CD4-positive, alpha-beta T cell treated with Interferon gamma for 1 hour (primary cell): ENCODE data around the gene WNK2.
"Not testable (repeated sequence)": the region's sequence is repeated elsewhere in the genome, so short reads cannot be mapped to it uniquely, and the experiment has no call there.

Experiments
- DNase-seq: peaks from one replicate; pipeline ENCODE4 v3.0.0-alpha.2; 2020

WNK2 gene

GRCh38 chr9:93183663-93184431 is at the start of gene WNK2:
WNK2 (plus strand) TSS chr9:93184139; CDS start chr9:93184930, 791 bp downstream.
- DNase-seq = peak; percentile 30

GRCh38 chr9:93134740-93135444 is 49.0 kb upstream of the WNK2 start:
- DNase-seq = no peak

DNA sequence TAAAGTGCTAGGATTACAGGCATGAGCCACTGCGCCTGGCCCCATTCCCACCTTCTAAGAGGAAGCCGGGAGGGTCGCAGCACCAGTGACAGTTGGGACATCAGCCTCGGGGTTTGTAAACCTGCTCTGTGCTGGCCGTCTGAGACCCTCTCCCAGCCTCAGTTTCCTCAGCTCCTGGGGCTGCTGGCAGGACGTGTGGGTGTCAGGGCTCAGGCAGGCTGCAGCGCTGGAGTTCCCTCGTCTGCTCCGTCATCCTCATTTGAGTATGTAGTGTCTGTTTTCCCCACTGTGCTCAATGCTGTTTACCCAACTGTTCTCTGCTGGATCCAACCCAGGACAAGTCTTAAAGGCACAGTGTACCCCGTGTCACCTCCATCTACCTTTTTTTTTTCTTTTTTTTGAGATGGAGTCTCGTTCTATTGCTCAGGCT is 47.9 kb upstream of the WNK2 start:
- DNase-seq = no peak

DNA sequence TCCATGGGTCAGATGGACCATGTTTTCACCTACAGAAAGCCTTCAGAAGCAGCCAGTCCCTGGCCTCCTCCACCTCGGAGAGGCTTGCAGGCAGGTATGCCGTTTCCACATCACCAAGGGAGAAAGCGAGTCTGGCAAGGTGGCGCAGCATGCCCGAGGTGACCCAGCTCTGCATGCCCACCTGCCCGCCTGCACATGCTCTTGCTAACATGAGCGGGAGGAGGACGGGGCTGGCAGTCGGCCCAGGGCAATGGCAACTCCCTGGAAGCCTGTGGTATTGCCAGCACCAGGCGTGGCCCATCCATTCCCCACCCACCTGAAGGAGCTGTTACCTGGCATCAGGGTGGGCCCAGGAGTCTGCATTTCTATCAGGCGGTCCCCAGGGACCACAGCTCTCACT is 46.6 kb upstream of the WNK2 start:
- DNase-seq = no peak

DNA sequence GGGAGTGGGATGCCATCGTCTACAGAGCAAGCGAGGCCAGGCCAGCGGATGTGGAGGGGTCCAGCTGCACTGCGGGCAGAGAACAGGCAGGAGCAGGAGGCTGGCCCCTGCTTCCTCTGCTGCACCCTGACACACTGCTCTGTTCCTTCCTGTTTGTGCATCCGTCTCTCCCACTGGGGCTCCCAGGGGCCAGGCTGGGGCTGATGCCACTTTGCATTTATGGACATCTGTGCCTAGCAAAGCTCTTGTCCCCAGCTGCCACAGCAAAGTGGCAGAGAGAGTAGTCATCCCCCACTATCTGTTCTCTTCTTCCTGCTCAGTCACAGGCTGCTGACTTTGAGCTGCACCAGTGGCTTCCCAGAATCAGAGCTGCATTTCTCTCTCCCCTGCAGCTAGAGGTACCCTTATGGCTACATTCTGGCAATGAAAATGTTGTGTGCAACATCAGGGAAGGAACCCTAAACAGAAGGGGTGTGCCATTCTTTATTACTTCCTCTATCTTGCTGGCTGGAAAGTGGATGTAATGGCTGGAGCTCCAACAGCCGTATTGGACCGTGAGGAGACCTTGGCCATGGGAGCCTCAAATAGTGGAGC is 45.7 kb upstream of the WNK2 start:
- no peak for DNase-seq

DNA sequence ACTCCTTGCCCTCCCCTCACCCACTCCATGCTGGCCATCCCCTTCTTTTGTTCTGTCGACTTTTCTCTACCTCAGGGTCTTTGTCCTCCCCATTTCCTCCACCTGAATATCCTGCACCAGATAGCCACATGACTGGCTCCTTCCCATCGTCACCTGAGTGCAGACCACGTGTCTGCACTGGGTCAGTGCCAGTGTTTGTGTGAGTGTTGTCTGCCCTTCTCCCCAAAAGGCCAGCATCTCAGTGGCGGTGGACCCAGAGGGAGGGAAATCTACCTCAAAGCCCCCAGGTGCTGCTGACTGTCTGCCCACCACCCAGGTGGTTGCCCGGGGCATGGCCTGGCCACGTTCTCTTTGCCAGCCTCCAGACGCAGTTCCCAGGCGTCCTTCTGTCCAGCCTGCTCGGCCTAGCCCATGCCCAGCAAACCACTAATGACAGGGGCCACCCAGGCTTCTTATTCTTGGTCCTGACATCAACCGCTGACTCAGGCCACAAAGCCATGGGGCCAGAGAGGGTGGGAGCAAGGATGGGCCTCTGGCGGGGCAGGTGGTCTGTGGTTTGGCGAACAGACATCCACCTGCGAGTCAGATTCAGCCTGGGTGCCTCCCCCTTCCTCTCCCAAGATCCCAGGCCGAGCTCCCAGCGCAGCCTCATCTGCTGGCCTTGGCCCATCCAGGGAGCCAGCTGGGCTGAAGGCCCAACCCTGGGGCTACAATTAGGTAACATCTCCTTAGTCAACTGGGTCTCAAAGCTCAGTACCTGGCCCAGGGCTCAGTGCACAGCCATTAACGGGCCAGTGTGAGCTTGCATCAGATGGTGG is 44.4 kb upstream of the WNK2 start:
- no peak for DNase-seq

DNA sequence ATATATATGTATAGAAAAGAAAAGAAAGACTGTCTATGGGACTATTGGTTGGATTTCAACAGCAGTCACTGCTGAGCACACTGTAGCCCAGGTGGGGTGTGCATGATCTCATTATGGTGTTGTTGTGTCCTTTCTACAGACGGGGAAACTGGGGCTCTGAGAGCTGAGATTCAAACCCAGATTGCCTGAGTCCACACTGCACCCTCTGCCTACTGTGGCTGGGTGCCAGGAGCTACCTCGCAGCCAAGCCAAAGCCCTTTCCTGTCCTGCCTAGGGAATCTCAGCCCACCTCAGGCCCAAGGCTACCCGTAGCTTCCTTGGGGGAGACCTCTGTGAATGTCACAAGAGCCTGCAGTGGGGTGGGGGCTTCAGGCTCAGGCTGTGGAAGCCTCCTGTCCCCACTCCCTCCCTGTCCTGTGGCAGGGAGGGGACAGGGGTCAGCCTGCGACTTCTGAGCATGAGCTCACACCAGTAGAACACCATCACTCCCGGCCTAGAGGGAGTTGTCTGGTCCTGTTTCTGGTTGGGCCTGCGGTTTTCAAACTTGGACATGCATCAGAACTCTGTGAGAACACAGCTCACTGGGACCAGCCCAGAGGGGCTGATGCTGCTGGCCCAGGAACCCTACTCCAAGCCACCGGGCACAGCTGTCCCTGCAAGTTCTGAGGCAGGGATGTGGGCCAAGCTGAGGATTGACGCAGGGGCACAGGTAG is 42.0 kb upstream of the WNK2 start:
- DNase-seq = no peak

DNA sequence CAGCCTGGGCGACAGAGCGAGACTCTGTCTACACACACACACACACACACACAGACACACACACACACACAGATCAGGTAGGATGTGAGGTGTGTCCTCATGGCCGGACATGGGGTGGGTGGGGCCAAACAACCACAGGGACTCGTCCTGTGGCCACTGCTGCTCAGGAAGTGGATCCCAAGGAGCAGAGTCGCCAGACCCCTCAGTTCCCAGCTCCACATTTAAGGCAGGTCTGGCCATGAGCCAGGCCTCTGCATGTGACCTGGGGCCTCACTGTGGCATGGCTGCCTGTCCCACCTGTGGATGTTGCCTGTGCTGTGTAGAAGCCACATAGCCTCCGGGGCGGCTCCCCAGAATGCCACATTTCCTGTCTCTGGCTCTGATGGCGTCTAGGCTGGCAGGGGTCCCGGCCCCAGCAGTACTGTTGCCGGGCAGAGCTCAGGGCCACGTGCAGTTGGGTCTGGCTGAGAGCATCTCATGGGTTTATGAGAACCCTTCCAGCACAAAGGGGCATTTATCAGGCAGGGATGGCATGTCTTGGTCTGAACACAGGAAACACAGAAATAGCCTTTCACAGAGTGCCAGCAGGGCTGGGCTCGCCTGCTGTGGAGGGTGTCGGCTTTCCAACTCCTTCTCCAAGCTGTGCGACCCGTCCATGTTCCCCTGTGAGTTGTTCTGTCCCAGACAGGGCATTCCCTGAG is 40.0 kb upstream of the WNK2 start:
- peak; percentile 61 for DNase-seq

DNA sequence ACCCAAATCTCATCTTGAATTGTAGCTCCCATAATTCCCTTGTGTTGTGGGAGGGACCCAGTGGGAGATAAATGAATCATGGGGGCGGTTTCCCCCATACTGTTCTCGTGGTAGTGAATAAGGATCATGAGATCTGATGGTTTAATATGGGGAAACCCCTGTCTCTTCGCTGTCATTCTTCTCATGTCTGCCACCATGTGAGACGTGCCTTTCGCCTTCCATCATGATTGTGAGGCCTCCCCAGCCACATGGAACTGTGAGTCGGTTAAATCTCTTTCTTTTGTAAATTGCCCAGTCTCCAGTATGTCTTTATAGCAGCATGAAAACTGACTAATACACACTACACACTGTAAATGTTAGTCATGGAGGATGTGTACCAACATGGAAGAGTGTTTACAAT is 37.2 kb upstream of the WNK2 start:
- not testable (repeated sequence) for DNase-seq

- no peak for DNase-seq
Observed at GRCh38 chr9:93147632-93148031, 36.3 kb upstream of the WNK2 start.

DNA sequence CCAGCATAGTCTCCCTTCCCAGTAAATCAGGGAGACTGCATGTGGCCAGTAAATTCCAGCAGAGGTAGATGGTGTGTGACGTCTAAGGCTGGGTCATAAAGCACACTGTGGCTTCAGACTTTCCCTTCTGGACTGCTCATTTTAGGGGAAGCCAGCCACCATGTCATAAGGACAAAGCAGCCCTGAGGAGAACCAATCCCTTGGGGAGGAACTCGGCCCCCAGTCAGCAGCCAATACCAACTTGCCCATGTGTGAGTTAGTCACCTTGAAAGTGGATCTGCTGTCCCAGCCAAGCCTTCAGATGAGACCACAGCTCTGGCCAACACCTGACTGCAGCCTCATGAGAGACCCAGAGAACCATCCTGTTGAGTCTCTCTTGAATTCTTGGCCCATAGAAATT is 35.2 kb upstream of the WNK2 start:
- DNase-seq = peak; percentile 15

DNA sequence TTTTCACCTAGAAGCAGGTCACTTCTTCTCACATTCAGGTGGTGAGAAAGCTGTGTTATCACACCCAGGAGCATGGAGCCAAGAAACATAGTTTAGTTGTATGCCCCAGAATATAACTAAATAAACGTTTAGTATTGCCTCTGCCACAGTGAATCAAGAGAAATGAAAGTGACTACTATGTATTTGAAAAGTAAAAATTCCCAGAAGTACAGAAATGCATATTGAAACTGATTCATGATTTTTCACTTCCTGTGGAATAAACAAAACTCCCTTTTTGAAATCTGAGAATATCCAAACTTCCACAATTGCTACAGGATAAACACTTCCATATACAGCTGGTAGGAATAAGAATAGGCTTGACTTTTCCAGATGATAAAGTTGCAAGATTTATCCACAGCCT is 34.6 kb upstream of the WNK2 start:
- DNase-seq = no peak

- no peak for DNase-seq
Observed at GRCh38 chr9:93151097-93151784, 32.7 kb upstream of the WNK2 start.

DNA sequence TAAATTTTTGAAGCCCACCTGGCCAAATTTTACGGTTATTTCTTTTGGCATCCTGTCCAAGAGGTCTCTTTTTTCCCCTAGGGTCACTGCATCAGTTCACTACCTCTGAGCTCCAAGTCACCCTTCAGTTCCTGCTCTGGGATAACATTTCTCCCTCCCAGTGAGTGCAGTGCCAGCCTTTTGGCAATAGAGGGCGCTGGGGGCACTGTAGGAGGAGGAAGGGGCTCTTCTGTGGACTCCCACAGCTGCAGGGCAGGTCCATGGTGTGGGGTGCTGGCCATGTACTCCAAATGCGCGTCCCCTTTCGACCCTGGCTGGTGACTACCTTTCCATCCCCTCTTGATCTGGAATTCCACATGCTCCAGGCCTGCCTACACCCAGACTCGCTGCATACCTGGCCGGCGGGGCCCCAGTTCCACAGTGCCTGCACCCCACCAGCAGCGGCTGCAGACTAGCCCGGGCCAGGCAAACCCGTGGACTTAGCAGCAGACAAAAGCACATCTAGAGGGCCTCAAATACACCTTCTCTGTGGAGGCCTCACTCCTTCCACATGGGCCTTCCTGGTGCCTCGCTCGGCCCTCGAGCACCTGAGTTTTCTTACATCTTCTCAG is 29.5 kb upstream of the WNK2 start:
- peak; percentile 34 for DNase-seq

GRCh38 chr9:93155716-93156474 is 28.0 kb upstream of the WNK2 start:
- no peak for DNase-seq

- DNase-seq = no peak
Observed at GRCh38 chr9:93156475-93157008, 27.4 kb upstream of the WNK2 start.

GRCh38 chr9:93159601-93160471 is 24.1 kb upstream of the WNK2 start:
- peak; percentile 65 for DNase-seq

- DNase-seq = no peak
Observed at GRCh38 chr9:93161786-93162562, 22.0 kb upstream of the WNK2 start.
